T47D (cell line): Measurements from ENCODE around the gene GPC5.

Source experiments
- DNase-seq, 2 experiments: peaks; one replicate each; pipeline versions ENCODE4 v3.0.0 to v3.0.0-alpha.2; 2011 to 2012; ENCODE audit warnings: low read depth in 1 of 2, low spot score in 1 of 2
- JUND ChIP-seq: IDR thresholded peaks from 2 replicates; pipeline ENCODE4 v1.6.1; 2012; ENCODE audit warnings: low read depth
- in situ Hi-C: cut with HindIII; loops from 2 replicates; pipeline ENCODE4 v1.10.0; 2016; ENCODE audit warnings: low sequenced_read_pairs, low pct_unique_long_range_greater_than_20kb

GPC5 gene

DNA sequence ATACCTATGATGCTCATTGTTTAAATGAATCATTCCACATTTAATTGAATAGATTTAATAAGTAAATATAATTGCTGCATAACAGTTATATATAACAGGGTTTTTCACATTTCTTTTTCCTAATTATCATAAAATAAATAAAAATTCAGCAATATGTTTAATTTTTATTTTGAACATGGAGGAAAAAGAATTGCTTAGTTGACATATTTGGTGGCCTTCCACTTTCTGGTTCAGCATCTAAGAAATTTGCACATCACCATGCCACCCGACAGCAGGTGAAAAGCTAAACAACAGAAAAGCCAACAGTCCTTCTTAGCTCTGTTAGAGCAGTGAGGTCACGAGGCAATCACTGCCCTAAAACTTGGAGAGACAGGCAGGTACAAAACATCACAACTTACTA lies 790.2 kb downstream of the GPC5 start:
- no peak for TF ChIP-seq JUND
- in situ Hi-C loops, result no loop called here
- DNase-seq, result no peak

DNA sequence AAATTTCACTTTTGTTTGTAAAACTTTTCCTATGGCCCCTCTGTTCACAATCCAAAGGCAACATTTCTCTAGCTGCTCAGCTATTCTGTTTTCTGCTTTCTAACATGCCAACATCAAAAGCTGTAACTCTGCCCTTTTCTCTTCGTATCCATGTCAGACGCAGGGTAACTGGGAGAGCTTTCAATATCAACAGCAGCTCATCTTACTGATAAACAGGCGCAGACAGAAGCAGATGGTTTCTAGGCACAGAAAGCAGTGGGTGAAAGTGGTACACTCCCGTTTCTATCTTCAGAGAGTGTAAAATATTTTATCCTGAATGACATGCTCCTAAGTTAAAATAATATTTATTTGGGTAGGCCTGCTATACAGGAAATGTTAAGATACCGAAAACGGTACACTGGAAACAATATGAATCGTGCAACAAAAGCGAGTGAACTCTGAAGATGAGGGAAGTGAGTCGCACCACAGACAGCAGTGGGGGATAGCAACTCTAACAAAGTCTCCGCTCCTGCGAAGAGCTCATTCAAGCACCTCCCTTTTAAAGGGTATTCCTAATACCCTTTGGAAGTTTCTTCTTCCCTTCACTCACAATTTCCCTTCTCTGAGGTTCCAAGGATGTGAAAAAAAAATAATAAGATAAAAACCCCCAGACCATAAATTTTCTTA lies 798.3 kb downstream of the GPC5 start:
- no peak for DNase-seq
- no peak for TF ChIP-seq JUND
- in situ Hi-C loops, result no loop called here

DNA sequence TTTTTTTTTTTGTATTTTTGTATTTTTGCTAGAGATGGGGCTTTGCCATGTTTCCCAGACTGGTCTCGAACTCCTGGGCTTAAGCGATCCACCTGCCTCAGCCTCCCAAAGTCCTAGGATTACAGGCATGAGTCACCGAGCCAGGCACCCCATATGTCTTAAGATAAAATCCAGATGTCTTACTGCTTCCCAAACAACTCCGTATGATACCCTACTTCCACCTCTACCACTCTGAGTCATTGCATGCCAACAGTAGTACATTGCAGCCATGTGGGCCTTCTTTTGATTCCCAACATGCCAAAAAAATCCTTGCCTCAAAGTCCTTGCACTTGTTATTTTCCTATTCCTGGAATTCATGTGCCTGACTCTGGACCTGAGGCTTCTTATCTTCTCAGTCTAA lies 799.2 kb downstream of the GPC5 start:
- DNase-seq, result no peak
- in situ Hi-C loops, result no loop called here
- TF ChIP-seq JUND, result no peak

DNA sequence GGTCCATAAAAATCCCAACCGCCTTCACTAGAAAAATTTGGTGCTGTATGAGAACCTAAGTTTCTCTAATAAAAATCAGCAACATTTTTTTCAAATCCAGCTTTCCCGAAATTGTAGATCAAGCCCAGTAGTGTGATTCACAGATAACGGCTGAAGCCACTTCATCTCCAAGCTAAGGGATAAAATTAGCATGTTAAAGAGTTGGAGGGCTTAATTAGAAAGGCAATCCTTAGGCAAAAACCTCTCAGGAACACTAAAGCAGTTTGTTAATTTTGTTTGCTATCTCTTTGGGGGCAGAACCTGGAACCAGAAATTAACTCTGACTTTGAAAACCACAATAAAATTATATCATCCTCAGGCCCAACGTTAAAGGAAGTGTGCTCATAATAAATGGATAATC lies 820.2 kb downstream of the GPC5 start:
- no peak for TF ChIP-seq JUND
- in situ Hi-C loops, result no loop called here
- DNase-seq, result no peak

DNA sequence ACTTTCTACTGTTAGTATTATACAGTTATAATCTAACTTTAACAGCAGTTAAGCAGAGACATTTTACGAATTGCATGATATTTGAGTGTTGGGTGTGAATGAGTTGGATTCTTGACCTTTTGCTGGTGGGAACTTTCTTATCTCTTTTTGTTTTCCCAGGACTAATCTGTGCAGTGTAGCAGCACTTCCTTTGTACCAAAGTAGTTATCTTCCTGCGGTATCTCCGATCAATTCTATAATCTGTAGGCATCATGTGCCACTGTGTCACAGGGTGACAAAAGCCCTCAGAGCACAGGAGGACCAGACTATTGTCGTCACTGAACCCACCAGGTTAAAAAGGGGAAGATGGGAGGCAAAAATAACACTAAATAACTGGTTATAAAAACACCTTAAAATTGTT lies 823.5 kb downstream of the GPC5 start:
- in situ Hi-C loops, result no loop called here
- no peak for TF ChIP-seq JUND
- DNase-seq, result no peak

DNA sequence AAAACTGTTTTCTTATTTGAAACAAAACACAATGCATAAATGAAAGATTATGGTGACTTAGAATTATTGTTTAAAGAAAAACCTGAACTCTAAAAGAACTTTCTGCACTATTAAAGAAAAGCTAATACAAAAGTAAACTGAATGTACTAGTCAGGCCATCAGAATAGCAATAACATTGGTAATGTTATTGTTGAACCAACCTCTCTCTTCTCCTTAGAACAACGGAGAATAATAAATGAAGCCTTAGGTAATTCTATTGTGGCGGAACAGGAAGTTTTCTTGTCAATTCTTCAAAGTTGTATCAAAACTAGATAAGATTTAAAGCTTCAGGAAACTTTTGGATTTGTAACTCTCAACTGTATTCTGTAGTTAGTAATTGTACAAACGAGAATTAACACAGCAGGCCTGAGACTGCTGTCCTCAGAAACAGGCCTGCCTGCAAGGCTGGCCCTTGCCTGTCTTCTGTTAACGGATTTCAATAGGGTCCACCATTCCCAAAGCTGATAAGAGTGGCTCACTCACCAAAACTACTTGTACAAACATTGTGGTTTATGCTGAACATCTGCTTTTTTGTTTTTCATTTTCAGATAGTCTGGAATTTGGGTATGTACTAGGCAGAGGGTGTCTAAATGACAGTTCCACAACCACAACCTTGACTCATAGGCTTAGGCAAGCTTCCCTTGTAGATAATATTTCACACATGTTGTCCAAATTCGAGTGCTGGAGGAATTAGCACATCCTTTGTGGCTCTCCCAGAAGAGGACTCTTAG lies 825.8 kb downstream of the GPC5 start:
- DNase-seq, result no peak
- in situ Hi-C loops, result no loop called here
- TF ChIP-seq JUND, result no peak

DNA sequence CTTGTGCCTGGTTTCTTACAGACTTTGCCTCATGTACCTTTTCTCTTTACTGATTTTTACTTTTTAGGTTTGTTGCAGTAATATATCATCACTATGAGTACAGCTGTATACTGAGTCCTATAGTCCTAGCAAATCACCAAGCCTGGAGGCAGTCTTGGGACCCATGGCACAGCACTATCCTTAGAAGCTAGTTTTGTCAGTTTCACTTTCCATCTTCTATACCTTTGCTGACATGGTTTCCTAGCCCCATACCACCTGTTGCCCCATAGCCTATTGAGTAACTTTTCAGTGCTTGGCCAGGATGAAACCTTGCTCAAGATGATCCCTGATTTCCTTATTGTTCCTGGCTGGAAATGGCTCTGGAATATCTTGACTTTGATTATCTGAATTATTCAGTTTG lies 826.4 kb downstream of the GPC5 start:
- in situ Hi-C loops, result no loop called here
- TF ChIP-seq JUND, result no peak
- DNase-seq, result no peak

DNA sequence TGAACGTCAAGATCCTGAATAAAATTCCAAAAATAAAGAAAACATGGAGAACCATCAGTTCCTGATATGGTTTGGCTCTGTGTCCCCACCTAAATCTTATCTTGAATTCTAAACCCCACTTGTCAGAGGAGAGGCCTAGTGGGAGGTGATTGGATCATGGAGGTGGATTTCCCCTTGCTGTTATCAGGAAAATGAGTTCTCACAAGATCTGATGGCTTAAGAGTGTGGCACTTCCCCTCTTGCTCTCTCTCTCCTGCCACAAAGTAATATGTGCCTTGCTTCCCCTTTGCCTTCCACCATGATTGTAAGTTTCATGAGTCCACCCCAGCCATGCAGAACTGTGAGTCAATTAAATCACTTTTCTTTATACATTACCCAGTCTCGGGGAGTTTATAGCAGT lies 827.4 kb downstream of the GPC5 start:
- in situ Hi-C loops, result no loop called here
- no peak for DNase-seq
- TF ChIP-seq JUND, result no peak

DNA sequence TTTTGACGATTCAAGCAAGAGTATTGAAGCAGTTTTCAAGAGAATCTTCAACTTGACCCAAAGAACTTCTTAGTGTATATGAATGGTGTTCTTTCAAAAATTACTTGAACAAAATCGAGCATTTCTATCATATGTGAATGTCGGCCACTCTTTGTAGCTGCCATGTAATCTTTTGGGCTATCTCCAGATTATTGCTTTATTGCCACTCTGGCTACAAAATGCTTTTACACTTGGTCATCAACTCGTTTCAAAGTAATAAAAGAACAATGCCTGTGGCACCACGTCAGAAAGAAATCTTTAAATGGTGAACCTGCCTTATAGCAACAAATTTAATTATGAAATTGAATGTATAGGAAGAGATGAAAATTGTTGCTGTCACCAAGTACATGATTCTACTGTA lies 834.5 kb downstream of the GPC5 start:
- DNase-seq, result no peak
- no peak for TF ChIP-seq JUND
- in situ Hi-C loops, result no loop called here

DNA sequence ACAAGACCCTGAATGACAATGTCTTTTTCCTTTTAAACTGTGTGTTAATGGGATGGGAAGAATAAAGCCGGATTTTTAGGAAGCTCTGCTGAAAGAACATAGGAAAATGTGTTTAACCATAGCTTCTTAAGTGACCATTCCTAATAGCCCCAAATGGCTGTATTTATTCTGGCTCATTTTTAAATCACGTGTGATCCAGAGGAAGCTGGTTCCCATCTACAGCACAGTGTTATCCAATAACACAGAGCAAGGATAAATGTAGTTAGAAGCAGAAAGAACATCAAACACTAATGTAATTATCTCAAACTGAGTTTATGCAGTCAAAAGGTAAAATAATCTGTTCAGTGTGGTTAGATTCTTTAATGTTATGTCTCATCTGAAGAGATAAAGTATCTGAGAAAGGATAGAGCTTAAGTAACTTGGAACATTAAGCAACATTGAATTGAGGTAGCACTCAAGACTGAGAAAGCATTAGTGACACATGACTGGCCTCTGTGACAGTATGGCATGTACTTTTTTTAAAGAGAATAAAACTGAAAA lies 853.3 kb downstream of the GPC5 start:
- no peak for TF ChIP-seq JUND
- in situ Hi-C loops, result no loop called here
- no peak for DNase-seq

DNA sequence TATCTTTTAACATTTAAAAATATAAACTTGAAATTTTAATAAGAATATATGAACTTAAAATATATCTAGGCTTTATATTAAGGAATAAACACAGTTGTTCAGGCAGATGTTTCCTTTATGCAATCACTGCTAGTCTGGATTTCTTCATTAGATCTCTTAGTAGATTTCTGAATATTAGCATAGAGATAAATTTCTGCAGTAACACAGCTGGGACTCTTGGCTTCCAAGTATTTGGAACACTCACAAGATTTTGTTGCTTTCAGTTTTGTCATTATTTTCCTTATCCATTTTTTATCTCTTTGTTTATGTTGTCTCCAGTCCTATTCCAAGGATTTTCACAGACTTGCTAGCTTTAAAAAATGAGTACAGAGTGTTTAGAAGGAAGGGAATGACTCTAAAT lies 857.1 kb downstream of the GPC5 start:
- in situ Hi-C loops, result no loop called here
- TF ChIP-seq JUND, result no peak
- no peak for DNase-seq

DNA sequence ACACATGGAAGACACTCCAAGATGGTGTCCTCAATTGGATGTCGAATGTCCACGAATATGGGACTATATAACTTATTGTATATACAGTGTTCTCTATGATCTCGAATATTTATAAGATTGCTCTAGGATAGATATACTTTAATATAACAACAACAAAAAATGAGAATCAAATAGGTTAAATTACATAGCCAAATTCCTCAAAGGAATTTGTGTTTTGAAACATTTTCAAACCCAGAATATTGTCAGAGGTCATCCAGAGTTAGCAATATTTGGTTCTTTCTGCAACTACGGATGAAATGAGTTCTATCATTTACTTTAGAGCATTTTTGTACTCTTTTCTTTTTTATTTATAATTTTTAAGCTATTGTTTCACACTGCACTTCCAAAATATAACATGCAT lies 857.8 kb downstream of the GPC5 start:
- in situ Hi-C loops, result no loop called here
- no peak for TF ChIP-seq JUND
- DNase-seq, result no peak

DNA sequence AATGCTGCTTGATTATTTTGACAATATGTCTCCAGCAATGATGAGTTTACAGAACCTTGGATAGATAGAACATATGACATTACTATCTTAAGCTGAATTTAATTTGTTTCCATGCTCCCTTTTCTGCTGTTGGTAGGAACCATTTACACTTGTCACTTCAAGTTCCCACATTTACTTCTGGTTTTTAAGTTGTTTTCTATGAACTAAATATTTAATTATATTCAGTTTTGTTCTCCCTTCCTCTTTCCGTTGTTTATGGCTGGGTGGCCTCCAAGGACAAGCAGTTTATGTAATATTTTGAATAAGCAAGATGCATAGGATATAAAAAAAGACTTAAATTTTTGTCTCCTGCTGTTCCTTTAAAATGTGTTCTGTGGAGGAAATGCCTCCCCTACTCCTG lies 860.6 kb downstream of the GPC5 start:
- DNase-seq, result no peak

More for the DNA sequence above, 860.6 kb downstream of the GPC5 start:
- in situ Hi-C loops, result no loop called here
- no peak for TF ChIP-seq JUND
